Trophoblast cell (in vitro differentiated cells and primary cell): ENCODE data around the gene LRRFIP2.

Source experiments
- DNase-seq, 2 donors: peaks; one replicate each; pipeline ENCODE4 v3.0.0-alpha.2; 2016
- H2AFZ ChIP-seq: 2 replicates; pipeline ENCODE4 v1.6.1; 2013; ENCODE audit warnings: low read length, moderate library complexity, mild to moderate bottlenecking; ENCODE audit not compliant: insufficient read depth, poor library complexity
- H2AK5ac ChIP-seq: 2 replicates; pipeline ENCODE4 v1.6.1; 2013; ENCODE audit warnings: mild to moderate bottlenecking, low read length
- H2BK120ac ChIP-seq: 2 replicates; pipeline ENCODE4 v1.6.1; 2013; ENCODE audit warnings: low read length, mild to moderate bottlenecking, moderate library complexity; ENCODE audit not compliant: insufficient read depth, poor library complexity
- H2BK12ac ChIP-seq: 2 replicates; pipeline ENCODE4 v1.6.1; 2013; ENCODE audit warnings: mild to moderate bottlenecking, low read length, moderate library complexity
- H2BK5ac ChIP-seq: 2 replicates; pipeline ENCODE4 v1.6.1; 2013; ENCODE audit warnings: low read length, low read depth, moderate library complexity, mild to moderate bottlenecking; ENCODE audit not compliant: poor library complexity
- H3K14ac ChIP-seq: 2 replicates; pipeline ENCODE4 v1.6.1; 2013; ENCODE audit warnings: mild to moderate bottlenecking, low read length
- H3K18ac ChIP-seq: 2 replicates; pipeline ENCODE4 v1.6.1; 2013; ENCODE audit warnings: mild to moderate bottlenecking, low read length
- H3K23ac ChIP-seq: 2 replicates; pipeline ENCODE4 v1.6.1; 2013; ENCODE audit warnings: low read length
- H3K27ac ChIP-seq: 2 replicates; pipeline ENCODE4 v1.5.1; 2013; ENCODE audit warnings: low read depth, mild to moderate bottlenecking, inconsistent platforms, low read length, moderate library complexity
- H3K27me3 ChIP-seq: 2 replicates; pipeline ENCODE4 v1.6.1; 2013; ENCODE audit warnings: inconsistent platforms, mild to moderate bottlenecking, low read length, moderate library complexity; ENCODE audit not compliant: insufficient read depth
- H3K36me3 ChIP-seq, 2 experiments: 1 replicate in 1 of 2; 2 replicates in 1 of 2; pipeline ENCODE4 v1.6.1; 2013; ENCODE audit warnings: low read length in 2 of 2, mild to moderate bottlenecking in 2 of 2, moderate library complexity in 1 of 2; ENCODE audit not compliant: insufficient read depth in 2 of 2, control insufficient read depth in 1 of 2
- H3K4ac ChIP-seq: 2 replicates; pipeline ENCODE4 v1.6.1; 2013; ENCODE audit warnings: low read depth, mild to moderate bottlenecking, low read length, moderate library complexity
- H3K4me1 ChIP-seq, 2 experiments: 1 replicate in 1 of 2; 2 replicates in 1 of 2; pipeline ENCODE4 v1.6.1; 2013; ENCODE audit warnings: low read length in 2 of 2, mild to moderate bottlenecking in 2 of 2, moderate library complexity in 1 of 2; ENCODE audit not compliant: insufficient read depth in 2 of 2, control insufficient read depth in 1 of 2
- H3K4me2 ChIP-seq: 2 replicates; pipeline ENCODE4 v1.6.1; 2013; ENCODE audit warnings: inconsistent platforms, mild to moderate bottlenecking, low read length, moderate library complexity
- H3K4me3 ChIP-seq: 2 replicates; pipeline ENCODE4 v1.5.1; 2013; ENCODE audit warnings: mild to moderate bottlenecking, low read depth, low read length, inconsistent platforms
- H3K79me1 ChIP-seq: one replicate; pipeline ENCODE4 v1.6.1; 2013; ENCODE audit warnings: low read length
- H3K79me2 ChIP-seq: 2 replicates; pipeline ENCODE4 v1.6.1; 2013; ENCODE audit warnings: low read length, mild to moderate bottlenecking; ENCODE audit not compliant: control insufficient read depth, insufficient read depth, poor library complexity
- H3K9ac ChIP-seq: 2 replicates; pipeline ENCODE4 v1.6.1; 2013; ENCODE audit warnings: mild to moderate bottlenecking, low read length
- H3K9me3 ChIP-seq: 2 replicates; pipeline ENCODE4 v1.6.1; 2013; ENCODE audit warnings: low read depth, mild to moderate bottlenecking, control low read depth, inconsistent platforms, low read length; ENCODE audit not compliant: insufficient read depth
- H4K12ac ChIP-seq: 2 replicates; pipeline ENCODE4 v1.6.1; 2013; ENCODE audit warnings: low read depth, mild to moderate bottlenecking, low read length, moderate library complexity
- H4K8ac ChIP-seq: 2 replicates; pipeline ENCODE4 v1.6.1; 2013; ENCODE audit warnings: low read depth, mild to moderate bottlenecking, low read length, moderate library complexity
- H4K91ac ChIP-seq: one replicate; pipeline ENCODE4 v1.6.1; 2013; ENCODE audit warnings: low read depth, mild to moderate bottlenecking, low read length, moderate library complexity
- WGBS: extraction: QIAGEN DNeasy Blood & Tissue Kit; methylation state at CpG from one replicate; pipeline ENCODE4 v1.1.7; 2013; ENCODE audit warnings: missing lambda C conversion rate; ENCODE audit not compliant: insufficient read length, insufficient coverage; ENCODE audit errors: extremely low coverage; 5-methylcytosine and 5-hydroxymethylcytosine counted together

The LRRFIP2 gene

DNA sequence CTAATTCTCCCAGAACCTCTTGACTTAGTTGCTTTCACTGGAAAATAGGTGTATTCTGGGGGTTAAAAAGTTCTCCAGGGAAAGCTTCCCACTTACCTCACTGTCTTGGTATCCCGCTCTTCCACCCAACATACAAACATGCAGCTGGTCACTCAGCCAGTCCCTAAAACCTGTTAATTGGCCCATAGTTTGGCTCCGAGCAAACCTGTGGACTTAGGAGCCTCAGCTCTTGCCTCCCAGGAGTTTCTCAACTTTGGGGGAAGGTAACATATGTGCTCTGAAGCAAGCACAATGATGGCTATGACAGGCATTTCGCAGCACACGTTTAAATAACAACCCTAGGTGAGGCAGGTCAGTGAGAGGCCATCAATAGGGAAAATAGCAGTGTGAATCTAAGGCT lies 25.8 kb upstream of the LRRFIP2 start:
- Histone ChIP-seq H3K79me2 (no peaks in the 10 kb centered on the region), H3K9ac (no peak overlapping the region), H2BK12ac (no peak overlapping the region), H3K27ac (peak overlapping the region; percentile 29), H2BK5ac (no peak overlapping the region), H3K4me2 (no peak overlapping the region), H4K8ac (no peak overlapping the region), H3K79me1 (peaks cover 2% of the 10 kb centered on the region), H2AK5ac (no peak overlapping the region), H3K23ac (no peak overlapping the region), H3K4me1 (peaks cover 7 to 15% of the 10 kb centered on the region in 2 experiments), H2BK120ac (no peak overlapping the region), H4K12ac (no peak overlapping the region), H2AFZ (no peak overlapping the region), H3K14ac (no peak overlapping the region), H3K27me3 (no peaks in the 10 kb centered on the region), H3K18ac (no peak overlapping the region), H3K9me3 (no peaks in the 10 kb centered on the region), H3K4ac (no peak overlapping the region), H3K36me3 (no peaks in the 10 kb centered on the region), H4K91ac (no peak overlapping the region), H3K4me3 (no peak overlapping the region)
- DNase-seq: peak; percentile 89 to 97
- no CpG with 5 or more reads among the region's 4 CpGs for WGBS

DNA sequence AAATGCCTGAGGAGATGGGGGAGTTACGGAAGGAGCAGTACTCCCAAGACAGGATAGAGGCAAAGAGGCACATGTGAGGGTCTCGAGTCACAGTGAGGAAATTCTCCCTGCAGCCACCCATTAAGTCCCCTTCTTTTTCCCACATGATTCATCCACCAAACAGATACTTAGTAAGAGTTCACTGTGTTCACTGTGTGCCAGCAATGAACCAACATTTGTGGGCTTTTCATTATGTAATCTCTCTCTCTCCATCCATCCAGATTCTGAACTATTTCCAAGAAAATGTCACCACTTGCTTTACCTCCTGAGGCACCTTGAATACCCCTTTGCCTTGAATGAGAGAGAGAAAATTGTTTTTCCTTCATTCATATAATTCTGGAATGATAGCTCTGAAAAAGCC lies 24.6 kb upstream of the LRRFIP2 start:
- Histone ChIP-seq H3K36me3 (no peaks in the 10 kb centered on the region), H3K9ac (no peak overlapping the region), H4K91ac (no peak overlapping the region), H3K4ac (no peak overlapping the region), H2BK12ac (no peak overlapping the region), H3K27ac (no peak overlapping the region), H4K12ac (no peak overlapping the region), H3K23ac (no peak overlapping the region), H2BK120ac (no peak overlapping the region), H3K4me1 (peaks cover 7 to 15% of the 10 kb centered on the region in 2 experiments), H3K79me1 (peaks cover 2% of the 10 kb centered on the region), H3K14ac (no peak overlapping the region), H3K4me3 (no peak overlapping the region), H3K4me2 (no peak overlapping the region), H2BK5ac (no peak overlapping the region), H3K18ac (no peak overlapping the region), H3K27me3 (no peaks in the 10 kb centered on the region), H3K79me2 (no peaks in the 10 kb centered on the region), H2AK5ac (no peak overlapping the region), H3K9me3 (no peaks in the 10 kb centered on the region), H4K8ac (no peak overlapping the region), H2AFZ (no peak overlapping the region)
- no CpG with 5 or more reads among the region's 2 CpGs for WGBS
- no peak for DNase-seq

DNA sequence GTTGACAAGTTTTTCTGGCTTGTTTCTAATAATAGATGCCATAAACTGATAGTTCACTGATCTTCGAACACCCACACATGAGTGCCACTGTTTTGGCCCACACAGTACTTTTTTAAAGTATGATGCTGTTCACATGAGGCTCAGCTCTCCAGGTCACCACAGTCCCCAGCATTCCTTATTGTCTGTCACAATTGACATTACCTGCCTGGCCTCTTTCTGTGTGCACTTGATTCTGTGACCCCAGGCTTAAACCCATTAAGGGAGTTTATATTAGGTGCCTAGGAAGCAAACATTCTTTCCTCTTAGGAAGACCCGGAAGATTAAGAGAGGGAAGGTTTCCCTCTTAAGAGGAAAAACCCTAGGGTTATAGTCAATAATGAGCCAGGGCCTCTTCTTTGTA lies 24.2 kb upstream of the LRRFIP2 start:
- Histone ChIP-seq H3K23ac (no peak overlapping the region), H4K8ac (no peak overlapping the region), H3K27ac (no peak overlapping the region), H3K18ac (no peak overlapping the region), H2BK120ac (no peak overlapping the region), H3K36me3 (no peaks in the 10 kb centered on the region), H3K14ac (no peak overlapping the region), H3K79me2 (no peaks in the 10 kb centered on the region), H3K9me3 (no peaks in the 10 kb centered on the region), H4K12ac (no peak overlapping the region), H4K91ac (no peak overlapping the region), H3K4ac (no peak overlapping the region), H3K4me3 (no peak overlapping the region), H3K9ac (no peak overlapping the region), H3K4me1 (peaks cover 7 to 15% of the 10 kb centered on the region in 2 experiments), H2AK5ac (no peak overlapping the region), H2BK12ac (no peak overlapping the region), H2AFZ (no peak overlapping the region), H3K4me2 (no peak overlapping the region), H3K79me1 (peaks cover 2% of the 10 kb centered on the region), H2BK5ac (no peak overlapping the region), H3K27me3 (no peaks in the 10 kb centered on the region)
- WGBS: no CpG with 5 or more reads among the region's 2 CpGs
- no peak for DNase-seq

DNA sequence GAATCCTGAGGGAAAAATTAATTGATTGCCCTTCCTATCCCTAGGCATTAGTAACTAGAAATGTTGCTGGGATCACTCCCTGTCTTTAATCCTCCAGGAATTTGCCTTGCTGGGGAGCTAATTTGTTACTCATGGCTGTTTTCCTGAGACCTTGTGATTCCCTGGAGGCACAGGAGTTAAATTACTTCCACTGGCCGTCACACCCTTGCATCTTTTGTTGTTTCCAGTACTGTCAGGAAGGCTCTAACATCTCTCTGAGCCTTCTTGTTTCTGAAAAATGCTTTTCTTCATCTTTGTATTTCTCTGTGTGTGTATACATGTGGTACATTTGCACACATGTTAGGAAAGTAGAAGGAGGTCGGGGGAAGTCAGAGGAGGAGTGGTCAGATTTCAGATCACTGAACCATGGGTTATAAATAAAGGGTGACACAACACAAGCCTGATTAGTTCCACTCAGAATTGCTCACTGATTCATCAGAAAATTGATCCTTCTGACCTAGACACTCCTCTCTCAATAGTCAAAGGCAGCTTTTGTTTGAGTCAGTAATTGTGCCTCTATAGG lies 23.5 kb upstream of the LRRFIP2 start:
- H4K12ac ChIP-seq: no peak overlapping the region
- H3K18ac ChIP-seq: no peak overlapping the region
- no peak overlapping the region for H2BK12ac ChIP-seq
- no peak overlapping the region for H3K4me2 ChIP-seq
- no peak overlapping the region for H3K4me3 ChIP-seq
- no peak overlapping the region for H3K14ac ChIP-seq
- peaks cover 2% of the 10 kb centered on the region for H3K79me1 ChIP-seq
- H3K79me2 ChIP-seq: no peaks in the 10 kb centered on the region
- no peaks in the 10 kb centered on the region for H3K27me3 ChIP-seq
- no peak overlapping the region for H4K91ac ChIP-seq
- peaks cover 7 to 15% of the 10 kb centered on the region in 2 experiments for H3K4me1 ChIP-seq
- no peaks in the 10 kb centered on the region for H3K36me3 ChIP-seq
- H4K8ac ChIP-seq: no peak overlapping the region
- H2BK5ac ChIP-seq: no peak overlapping the region
- WGBS: no CpG with 5 or more reads among the region's 2 CpGs
- H3K9me3 ChIP-seq: no peaks in the 10 kb centered on the region
- no peak overlapping the region for H2BK120ac ChIP-seq
- H3K9ac ChIP-seq: no peak overlapping the region
- no peak overlapping the region for H3K23ac ChIP-seq
- peak; percentile 16 to 19 for DNase-seq
- no peak overlapping the region for H3K4ac ChIP-seq
- H3K27ac ChIP-seq: peak overlapping the region; percentile 29
- H2AFZ ChIP-seq: no peak overlapping the region
- H2AK5ac ChIP-seq: no peak overlapping the region
